Measurements from ENCODE around the gene TYW5.

DNA sequence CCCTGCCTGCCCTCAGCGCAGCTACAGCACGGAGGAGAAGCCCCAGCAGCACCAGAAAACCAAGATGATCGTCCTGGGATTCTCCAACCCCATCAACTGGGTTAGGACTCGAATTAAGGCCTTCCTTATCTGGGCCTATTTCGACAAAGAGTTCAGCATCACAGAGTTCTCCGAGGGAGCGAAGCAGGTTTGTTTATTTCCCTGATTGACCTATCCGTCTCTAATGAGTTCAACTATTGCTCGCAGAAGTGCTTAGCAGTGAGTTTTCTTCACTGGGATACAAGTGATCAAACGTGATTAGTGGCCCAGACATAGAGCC lies 730 bp upstream of the TYW5 start:
- TF ChIP-seq, protein P1, sequence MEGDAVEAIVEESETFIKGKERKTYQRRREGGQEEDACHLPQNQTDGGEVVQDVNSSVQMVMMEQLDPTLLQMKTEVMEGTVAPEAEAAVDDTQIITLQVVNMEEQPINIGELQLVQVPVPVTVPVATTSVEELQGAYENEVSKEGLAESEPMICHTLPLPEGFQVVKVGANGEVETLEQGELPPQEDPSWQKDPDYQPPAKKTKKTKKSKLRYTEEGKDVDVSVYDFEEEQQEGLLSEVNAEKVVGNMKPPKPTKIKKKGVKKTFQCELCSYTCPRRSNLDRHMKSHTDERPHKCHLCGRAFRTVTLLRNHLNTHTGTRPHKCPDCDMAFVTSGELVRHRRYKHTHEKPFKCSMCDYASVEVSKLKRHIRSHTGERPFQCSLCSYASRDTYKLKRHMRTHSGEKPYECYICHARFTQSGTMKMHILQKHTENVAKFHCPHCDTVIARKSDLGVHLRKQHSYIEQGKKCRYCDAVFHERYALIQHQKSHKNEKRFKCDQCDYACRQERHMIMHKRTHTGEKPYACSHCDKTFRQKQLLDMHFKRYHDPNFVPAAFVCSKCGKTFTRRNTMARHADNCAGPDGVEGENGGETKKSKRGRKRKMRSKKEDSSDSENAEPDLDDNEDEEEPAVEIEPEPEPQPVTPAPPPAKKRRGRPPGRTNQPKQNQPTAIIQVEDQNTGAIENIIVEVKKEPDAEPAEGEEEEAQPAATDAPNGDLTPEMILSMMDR (IDR thresholded peaks at IDR 0.05; ENCODE audit: insufficient read depth, low read depth, low read length), result no peak
- no peak for TF ChIP-seq EZH2 (IDR thresholded peaks at IDR 0.05; ENCODE audit: insufficient read depth, low read length)

All from astrocyte (in vitro differentiated cells and primary cell).